RWPE1 (cell line): ENCODE results near the gene STRIP1.

ENCODE experiments used
- CTCF ChIA-PET: fragments of 350-600 bp; sonication (Branson Sonifier 250); formaldehyde crosslinking; extraction: SDS; loops from one replicate; lab custom pipeline; 2021; lab: Yijun Ruan, JAX
- POLR2A ChIA-PET: fragments of 400-600 bp; formaldehyde crosslinking; extraction: SDS; loops from one replicate; lab custom pipeline; 2020; ENCODE audit warnings: antibody characterized with exemption; ENCODE audit not compliant: low non-redundant PET; lab: Yijun Ruan, JAX
- DNase-seq: peaks from one replicate; pipeline ENCODE4 v3.0.0; 2012; ENCODE audit warnings: low spot score
- H3K27ac ChIP-seq: fragments of 450-650 bp; 2 replicates; pipeline ENCODE4 v1.5.1; 2017
- TF ChIP-seq, protein P1 (sequence below): fragments of 450-650 bp; conservative IDR thresholded peaks from 2 replicates; pipeline ENCODE4 v1.5.1; 2017; ENCODE audit warnings: low read depth, mild to moderate bottlenecking

STRIP1 gene

GRCh38 chr1:110063781-110064180 is 29.4 kb downstream of the STRIP1 start:
- CTCF ChIA-PET, result interaction anchor here (0.5 to 2.0 kb wide), 2 partner anchors 10 to 47 kb away, joined by 4 to 7 read pairs; no protein-coding TSS in a partner anchor
- POLR2A ChIA-PET, result no interaction called here
- TF ChIP-seq, protein P1, sequence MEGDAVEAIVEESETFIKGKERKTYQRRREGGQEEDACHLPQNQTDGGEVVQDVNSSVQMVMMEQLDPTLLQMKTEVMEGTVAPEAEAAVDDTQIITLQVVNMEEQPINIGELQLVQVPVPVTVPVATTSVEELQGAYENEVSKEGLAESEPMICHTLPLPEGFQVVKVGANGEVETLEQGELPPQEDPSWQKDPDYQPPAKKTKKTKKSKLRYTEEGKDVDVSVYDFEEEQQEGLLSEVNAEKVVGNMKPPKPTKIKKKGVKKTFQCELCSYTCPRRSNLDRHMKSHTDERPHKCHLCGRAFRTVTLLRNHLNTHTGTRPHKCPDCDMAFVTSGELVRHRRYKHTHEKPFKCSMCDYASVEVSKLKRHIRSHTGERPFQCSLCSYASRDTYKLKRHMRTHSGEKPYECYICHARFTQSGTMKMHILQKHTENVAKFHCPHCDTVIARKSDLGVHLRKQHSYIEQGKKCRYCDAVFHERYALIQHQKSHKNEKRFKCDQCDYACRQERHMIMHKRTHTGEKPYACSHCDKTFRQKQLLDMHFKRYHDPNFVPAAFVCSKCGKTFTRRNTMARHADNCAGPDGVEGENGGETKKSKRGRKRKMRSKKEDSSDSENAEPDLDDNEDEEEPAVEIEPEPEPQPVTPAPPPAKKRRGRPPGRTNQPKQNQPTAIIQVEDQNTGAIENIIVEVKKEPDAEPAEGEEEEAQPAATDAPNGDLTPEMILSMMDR, result no peak
- DNase-seq, result no peak
- H3K27ac ChIP-seq, result no peak overlapping the region

- no peak for DNase-seq
- no peak overlapping the region for H3K27ac ChIP-seq
- TF ChIP-seq, protein P1, result no peak
- ChIA-PET CTCF (interaction anchor here (1.2 to 2.4 kb wide), 3 partner anchors 11 to 23 kb away, joined by 5 to 7 read pairs (median 7); no protein-coding TSS in a partner anchor), POLR2A (no interaction called here)
These were observed 30.3 kb downstream of the STRIP1 start for GRCh38 chr1:110064576-110065337.

GRCh38 chr1:110065841-110066240 is 31.4 kb downstream of the STRIP1 start:
- ChIA-PET POLR2A (no interaction called here), CTCF (interaction anchor here (0.7 to 2.4 kb wide), 3 partner anchors 12 to 421 kb away, joined by 3 to 7 read pairs (median 5); no protein-coding TSS in a partner anchor)
- no peak for DNase-seq
- TF ChIP-seq, protein P1, result no peak
- H3K27ac ChIP-seq, result no peak overlapping the region

GRCh38 chr1:110067479-110067892 is 33.1 kb downstream of the STRIP1 start:
- CTCF ChIA-PET, result interaction anchor here (0.6 to 0.7 kb wide), 3 partner anchors 14 to 869 kb away, joined by 3 to 4 read pairs (median 4); no protein-coding TSS in a partner anchor
- POLR2A ChIA-PET, result no interaction called here
- no peak overlapping the region for H3K27ac ChIP-seq
- TF ChIP-seq, protein P1, result no peak
- DNase-seq, result no peak

DNA sequence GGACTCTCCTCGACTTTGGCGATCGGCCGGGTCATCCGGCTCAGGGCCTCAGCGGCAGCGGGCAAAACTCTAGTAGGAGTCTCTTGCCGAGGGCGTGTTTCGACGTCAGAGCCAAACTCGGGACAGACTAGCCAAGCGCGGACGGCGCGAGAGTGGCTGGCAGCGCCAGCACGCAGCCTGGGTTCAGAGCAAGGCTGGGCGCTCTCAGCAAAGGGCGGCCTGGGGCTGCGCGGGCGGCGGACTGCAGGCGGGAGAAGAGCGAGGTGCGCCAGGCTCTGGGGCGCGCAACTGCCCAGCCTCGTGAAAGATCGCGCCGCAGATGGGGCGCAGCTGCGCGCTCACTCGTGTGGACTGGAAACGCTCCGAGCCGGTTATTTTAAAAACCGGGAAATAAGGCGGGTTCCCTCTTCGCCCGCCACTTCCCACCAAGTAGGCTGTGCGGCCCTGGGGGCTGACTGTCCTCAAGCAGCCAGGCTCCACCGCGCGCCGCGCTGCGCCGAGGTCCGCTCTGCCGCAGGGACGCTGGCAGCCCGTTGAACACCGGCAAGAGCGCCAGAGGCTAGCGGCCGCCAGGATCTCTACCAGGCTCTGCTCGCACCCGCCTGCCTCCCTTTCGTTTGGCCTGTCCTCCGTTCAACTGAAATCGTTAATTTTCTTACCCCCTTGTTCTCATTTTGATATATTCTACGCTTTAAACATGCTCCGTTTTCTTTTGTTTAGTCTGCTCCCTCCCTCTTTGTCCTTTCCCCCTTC is 33.6 kb downstream of the STRIP1 start:
- DNase-seq, result no peak
- POLR2A ChIA-PET, result no interaction called here
- TF ChIP-seq, protein P1, result no peak
- H3K27ac ChIP-seq, result no peak overlapping the region
- CTCF ChIA-PET, result interaction anchor here (0.6 to 1.7 kb wide), 3 partner anchors 8 to 492 kb away, joined by 3 to 5 read pairs (median 3); no protein-coding TSS in a partner anchor
